ENCODE results near the gene CNFN. TPM values are rescaled to one million over a fixed set of nuclear protein-coding genes. Genes with fewer than 3 reads are reported as not detected.
A peak's percentile ranks its signal among the peaks of the same experiment; 100 is the strongest.

Gene CNFN
- total RNA-seq, 1 donor from 2014 or later, result 5.7 TPM

GRCh38 chr19:42392165-42392564, 2.1 kb upstream of the CNFN start:
- TF ChIP-seq CTCF (conservative IDR thresholded peaks at IDR 0.05; ENCODE audit: low read depth, low read length), result no peak
- no peak for DNase-seq (ENCODE audit: low read depth)
- H3K4me3 ChIP-seq (ENCODE audit: low read depth, low read length), result no peak overlapping the region

- DNase-seq (ENCODE audit: low read depth), result no peak
- no peak for TF ChIP-seq CTCF (conservative IDR thresholded peaks at IDR 0.05; ENCODE audit: low read depth, low read length)
- no peak overlapping the region for H3K4me3 ChIP-seq (ENCODE audit: low read depth, low read length)
These were observed 1.1 kb downstream of the CNFN start for GRCh38 chr19:42388851-42389489.

- no peak for DNase-seq (ENCODE audit: low read depth)
These were observed 3.0 kb downstream of the CNFN start for GRCh38 chr19:42386974-42387707.

GRCh38 chr19:42380155-42380554, 9.9 kb downstream of the CNFN start:
- H3K4me3 ChIP-seq (ENCODE audit: low read depth, low read length), result no peak overlapping the region
- no peak for DNase-seq (ENCODE audit: low read depth)
- no peak for TF ChIP-seq CTCF (conservative IDR thresholded peaks at IDR 0.05; ENCODE audit: low read depth, low read length)

More at GRCh38 chr19:42386974-42387707, 3.0 kb downstream of the CNFN start:
- H3K4me3 ChIP-seq (ENCODE audit: low read depth, low read length), result peak overlapping the region; percentile 48
- peak; percentile 60 for TF ChIP-seq CTCF (conservative IDR thresholded peaks at IDR 0.05; ENCODE audit: low read depth, low read length)

GRCh38 chr19:42378225-42379215, 11.6 kb downstream of the CNFN start:
- no peak for DNase-seq (ENCODE audit: low read depth)
- TF ChIP-seq CTCF (conservative IDR thresholded peaks at IDR 0.05; ENCODE audit: low read depth, low read length), result no peak
- H3K4me3 ChIP-seq (ENCODE audit: low read depth, low read length), result no peak overlapping the region

- no peak overlapping the region for H3K4me3 ChIP-seq (ENCODE audit: low read depth, low read length)
- DNase-seq (ENCODE audit: low read depth), result no peak
- no peak for TF ChIP-seq CTCF (conservative IDR thresholded peaks at IDR 0.05; ENCODE audit: low read depth, low read length)
These were observed 13.9 kb downstream of the CNFN start for GRCh38 chr19:42376177-42376555.
